Spleen (tissue), 11 donors: ENCODE results near the gene KLRK1. TPM values are rescaled to one million over a fixed set of nuclear protein-coding genes. Genes with fewer than 3 reads are reported as not detected.
"Not testable (repeated sequence)": the region's sequence is repeated elsewhere in the genome, so short reads cannot be mapped to it uniquely, and the experiment has no call there.

Experiments
- DNase-seq: peaks from one replicate; pipeline ENCODE4 v3.0.0-alpha.2; 2020
- H3K27ac ChIP-seq, 8 donors: fragments of 200-600 bp; sonication (generic) in 7 of 8; 1 replicate in 4 of 8; 2 replicates in 4 of 8; pipeline versions ENCODE4 v1.5.0 to v1.8.0; 2016 to 2021; ENCODE audit warnings: inconsistent platforms in 4 of 8, mild to moderate bottlenecking in 4 of 8, moderate library complexity in 1 of 8
- H3K27me3 ChIP-seq, 7 donors: fragments of 200-600 bp; sonication (generic) in 6 of 7; replicated peaks in 1 of 7; 1 replicate in 4 of 7; 2 replicates in 3 of 7; pipeline versions ENCODE4 v1.5.0 to v1.8.0; 2016 to 2021; ENCODE audit warnings: inconsistent platforms in 3 of 7, mild to moderate bottlenecking in 1 of 7
- H3K36me3 ChIP-seq, 6 donors: fragments of 200-600 bp; sonication (generic) in 5 of 6; 1 replicate in 4 of 6; 2 replicates in 2 of 6; pipeline versions ENCODE4 v1.5.0 to v1.8.0; 2016 to 2021; ENCODE audit warnings: inconsistent platforms in 2 of 6
- H3K4me1 ChIP-seq, 6 donors: fragments of 200-600 bp; sonication (generic) in 5 of 6; 1 replicate in 3 of 6; 2 replicates in 3 of 6; pipeline versions ENCODE4 v1.5.0 to v1.8.0; 2016 to 2021; ENCODE audit warnings: inconsistent platforms in 3 of 6
- H3K4me3 ChIP-seq, 8 donors: fragments of 200-600 bp; sonication (generic) in 7 of 8; 1 replicate in 4 of 8; 2 replicates in 4 of 8; pipeline versions ENCODE4 v1.5.0 to v1.8.0; 2016 to 2021; ENCODE audit warnings: inconsistent platforms in 4 of 8, mild to moderate bottlenecking in 4 of 8, moderate library complexity in 2 of 8
- H3K9me3 ChIP-seq, 8 donors: fragments of 200-600 bp; sonication (generic) in 7 of 8; 1 replicate in 4 of 8; 2 replicates in 4 of 8; pipeline versions ENCODE4 v1.5.0 to v1.8.0; 2016 to 2021; ENCODE audit warnings: inconsistent platforms in 4 of 8
- CTCF ChIP-seq, 11 experiments: fragments of 200-600 bp in 7 of 11; fragments of 450-650 bp in 4 of 11; sonication (generic) in 4 of 11; IDR thresholded peaks in 8 of 11; conservative IDR thresholded peaks in 3 of 11; 1 replicate in 7 of 11; 2 replicates in 4 of 11; pipeline versions ENCODE4 v1.4.0 to v1.8.0; 2016 to 2021; ENCODE audit warnings: antibody characterized with exemption in 11 of 11, inconsistent platforms in 4 of 11, mild to moderate bottlenecking in 1 of 11
- POLR2A ChIP-seq, 3 donors: fragments of 450-650 bp; IDR thresholded peaks; one replicate each; pipeline ENCODE4 v1.5.1; 2017; ENCODE audit warnings: antibody characterized with exemption in 3 of 3, mild to moderate bottlenecking in 1 of 3
- POLR2AphosphoS5 ChIP-seq, 3 donors: sonication (generic); formaldehyde crosslinking; IDR thresholded peaks; one replicate each; pipeline ENCODE4 v1.5.1; 2017; ENCODE audit warnings: antibody characterized with exemption in 3 of 3
- WGBS, 5 donors: extraction: QIAGEN DNeasy Blood & Tissue Kit in 3 of 5; methylation state at CpG; one replicate each; pipeline versions ENCODE4 v1.1.5 to v1.1.7; 2013 to 2018; 5-methylcytosine and 5-hydroxymethylcytosine counted together
- intact Hi-C: fragments of 100-400 bp; cut with DNase I; formaldehyde crosslinking; loops from one replicate; pipeline ENCODE4 v1.15.0; 2023; ENCODE audit warnings: low total_unique reads
- polyA plus RNA-seq, 3 donors: library from polyadenylated mRNA; stranded (reverse); fragments of 200-250 nt; gene quantifications; one replicate each; pipeline ENCODE4 v1.2.1, GENCODE V29; 2013
- total RNA-seq, 7 donors: library from RNA; depleted of rRNA in 3 of 7; stranded (reverse); fragments of >200 nt in 3 of 7; fragmentation: NEBNext Ultra II Directional in 4 of 7; extraction: Animal tissue kit (Norgen Biotek cat#: 25700) in 4 of 7; gene quantifications; one replicate each; pipeline versions ENCODE4 v1.1.0 to v1.2.1, GENCODE V29; 2016 to 2021
- donor health status: healthy with polysubstance abuse.
- donor health status: DM: no; HTN: no; CAD: no; lungs with moderate emphysema.
- donor health status: DM: no; HTN: no; CAD: no.
- donor health status: Bipolar disorder and iron deficiency.
- donor health status: healthy.
- donor health status: DM: no; HTN: no; CAD: no.
- donor health status: DM: yes; HTN: yes; CAD: no.

Gene KLRK1
- total and polyA plus RNA-seq, 10 donors, result 12.3 to 78.1 (median 42.7) TPM

GRCh38 chr12:10400829-10401228 lies 11.0 kb upstream of the KLRK1 start:
- Histone ChIP-seq H3K36me3 (no peaks in the 10 kb centered on the region), H3K4me3 (no peak overlapping the region), H3K27ac (peak overlapping the region in 2 of 8 donors; percentile 11 to 46), H3K4me1 (peaks cover 0 to 11% (median 2%) of the 10 kb centered on the region in 6 donors), H3K27me3 (no peaks in the 10 kb centered on the region), H3K9me3 (peaks cover 0 to 7% (median 0%) of the 10 kb centered on the region in 8 donors)
- intact Hi-C loops, result no loop called here
- TF ChIP-seq POLR2A (IDR thresholded peaks at IDR 0.05), result no peak
- TF ChIP-seq CTCF (IDR thresholded peaks at IDR 0.05 in 8 of 11, conservative IDR thresholded peaks at IDR 0.05 in 3 of 11), result no peak
- DNase-seq, result no peak

- peak overlapping the region in 2 of 8 donors; percentile 4 to 42 for H3K27ac ChIP-seq
- peaks cover 0 to 37% (median 11%) of the 10 kb centered on the region in 6 donors for H3K4me1 ChIP-seq
- no peak for DNase-seq
- no peaks in the 10 kb centered on the region for H3K27me3 ChIP-seq
- intact Hi-C loops, result no loop called here
- no peak overlapping the region for H3K4me3 ChIP-seq
- no peak for TF ChIP-seq POLR2AphosphoS5 (IDR thresholded peaks at IDR 0.05)
- H3K36me3 ChIP-seq, result no peaks in the 10 kb centered on the region
- H3K9me3 ChIP-seq, result no peaks in the 10 kb centered on the region
- WGBS, 5 donors, result 73 to 93% (median 83%) methylated on average over 2 of the region's 2 CpGs
These were observed 8.3 kb upstream of the KLRK1 start for GRCh38 chr12:10398168-10398567.

GRCh38 chr12:10397296-10397695 lies 7.5 kb upstream of the KLRK1 start:
- no peaks in the 10 kb centered on the region for H3K36me3 ChIP-seq
- H3K9me3 ChIP-seq, result no peaks in the 10 kb centered on the region
- peaks cover 0 to 46% (median 17%) of the 10 kb centered on the region in 6 donors for H3K4me1 ChIP-seq
- 30 to 71% (median 50%) methylated on average over 2 of the region's 2 CpGs for WGBS, 5 donors
- H3K27ac ChIP-seq, result peak overlapping the region in 4 of 8 donors; percentile 3 to 46 (median 32)
- no peaks in the 10 kb centered on the region for H3K27me3 ChIP-seq
- no peak for DNase-seq
- no peak for TF ChIP-seq POLR2A (IDR thresholded peaks at IDR 0.05)
- TF ChIP-seq CTCF (IDR thresholded peaks at IDR 0.05 in 8 of 11, conservative IDR thresholded peaks at IDR 0.05 in 3 of 11), result no peak
- no peak for TF ChIP-seq POLR2AphosphoS5 (IDR thresholded peaks at IDR 0.05)
- intact Hi-C loops, result no loop called here
- H3K4me3 ChIP-seq, result no peak overlapping the region

- intact Hi-C loops, result not testable (repeated sequence)
These were observed 6.3 kb upstream of the KLRK1 start for GRCh38 chr12:10396176-10396575.

GRCh38 chr12:10395390-10395998 lies 5.7 kb upstream of the KLRK1 start:
- Histone ChIP-seq H3K4me3 (peak overlapping the region in 1 of 8 donors; percentile 33), H3K9me3 (no peaks in the 10 kb centered on the region), H3K27me3 (no peaks in the 10 kb centered on the region), H3K4me1 (peaks cover 0 to 54% (median 21%) of the 10 kb centered on the region in 6 donors), H3K27ac (peak overlapping the region in 7 of 8 donors; percentile 30 to 75 (median 45)), H3K36me3 (no peaks in the 10 kb centered on the region)
- 20 to 40% (median 30%) methylated on average over 6 of the region's 6 CpGs for WGBS, 5 donors
- intact Hi-C loops, result no loop called here
- no peak for DNase-seq
- TF ChIP-seq POLR2A (IDR thresholded peaks at IDR 0.05) (no peak), CTCF (IDR thresholded peaks at IDR 0.05 in 8 of 11, conservative IDR thresholded peaks at IDR 0.05 in 3 of 11) (no peak), POLR2AphosphoS5 (IDR thresholded peaks at IDR 0.05) (no peak)

More at GRCh38 chr12:10396176-10396575, 6.3 kb upstream of the KLRK1 start:
- not testable (repeated sequence) for H3K9me3 ChIP-seq, DNase-seq, H3K27me3 ChIP-seq, H3K36me3 ChIP-seq
- 78 to 94% (median 89%) methylated on average over 15 of the region's 15 CpGs for WGBS, 5 donors
- Histone ChIP-seq H3K4me3 (peak overlapping the region in 1 of 8 donors; percentile 33), H3K4me1 (peaks cover 0 to 54% (median 21%) of the 10 kb centered on the region in 6 donors), H3K27ac (peak overlapping the region in 7 of 8 donors; percentile 30 to 75 (median 45))
